Measurements from ENCODE around the gene ZEB2. TPM values are rescaled to one million over a fixed set of nuclear protein-coding genes. Genes with fewer than 3 reads are reported as not detected.

Gene ZEB2
- total RNA-seq, 1 donor from 2014 or later, result 267 TPM

DNA sequence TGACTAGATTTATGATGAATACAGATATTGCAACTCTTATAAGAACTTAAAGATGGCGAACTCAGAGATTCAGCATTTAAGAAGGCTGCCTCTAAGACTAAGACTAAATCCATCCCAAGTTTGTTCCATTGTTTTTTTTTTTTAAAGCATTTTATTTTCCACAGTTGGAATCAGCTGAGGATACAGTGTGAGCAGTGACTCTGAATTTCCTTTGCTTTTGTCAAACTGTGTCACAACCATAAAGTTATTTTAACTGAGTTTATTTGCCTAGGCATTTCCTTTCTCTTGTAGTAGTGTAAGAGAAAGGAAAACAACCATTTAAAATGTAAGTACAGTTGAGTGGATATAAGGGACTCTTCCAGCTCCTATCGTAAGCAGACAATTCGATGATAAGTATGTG lies 63.9 kb downstream of the ZEB2 start:
- FAIRE-seq, result no peak
- DNase-seq (ENCODE audit: low spot score in 2 of 2), result no peak

DNA sequence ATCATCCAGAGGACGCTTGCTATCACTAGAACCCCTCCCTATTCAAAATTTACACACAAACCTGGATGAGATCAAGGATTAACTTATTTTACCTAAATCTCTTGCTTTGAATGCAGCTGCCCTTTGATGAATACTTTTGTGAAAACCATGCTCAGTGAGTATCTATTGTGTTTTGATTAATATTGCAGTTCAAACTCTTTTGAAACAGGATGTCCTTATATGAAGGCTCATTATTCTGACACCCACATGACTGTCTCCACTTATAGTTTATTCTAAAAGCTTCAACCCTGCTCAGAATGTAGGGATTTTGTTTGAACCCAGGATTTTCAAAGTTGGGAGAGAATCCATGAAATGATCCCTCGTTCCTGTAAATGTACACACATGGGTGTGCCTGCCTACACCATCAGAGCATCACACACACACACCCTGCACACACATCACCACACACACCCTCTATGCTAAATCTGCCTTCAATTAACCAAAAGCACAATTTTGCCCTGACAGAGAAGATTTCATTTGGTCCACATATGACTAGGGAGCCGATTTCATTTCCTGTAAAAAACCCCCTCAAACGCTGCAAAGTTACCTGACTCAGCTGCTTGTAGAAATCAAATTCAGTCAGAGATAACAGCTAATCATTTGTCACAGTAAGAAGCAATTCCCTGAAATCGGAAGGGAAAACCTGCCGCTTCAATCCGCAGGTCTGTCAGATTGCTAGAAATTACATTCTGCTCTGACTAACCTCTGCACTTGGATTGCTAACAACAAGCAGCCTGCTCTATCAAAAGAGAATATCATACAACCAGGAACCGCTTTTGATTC lies 65.2 kb downstream of the ZEB2 start:
- FAIRE-seq (no peak), DNase-seq (ENCODE audit: low spot score in 2 of 2) (no peak)

DNA sequence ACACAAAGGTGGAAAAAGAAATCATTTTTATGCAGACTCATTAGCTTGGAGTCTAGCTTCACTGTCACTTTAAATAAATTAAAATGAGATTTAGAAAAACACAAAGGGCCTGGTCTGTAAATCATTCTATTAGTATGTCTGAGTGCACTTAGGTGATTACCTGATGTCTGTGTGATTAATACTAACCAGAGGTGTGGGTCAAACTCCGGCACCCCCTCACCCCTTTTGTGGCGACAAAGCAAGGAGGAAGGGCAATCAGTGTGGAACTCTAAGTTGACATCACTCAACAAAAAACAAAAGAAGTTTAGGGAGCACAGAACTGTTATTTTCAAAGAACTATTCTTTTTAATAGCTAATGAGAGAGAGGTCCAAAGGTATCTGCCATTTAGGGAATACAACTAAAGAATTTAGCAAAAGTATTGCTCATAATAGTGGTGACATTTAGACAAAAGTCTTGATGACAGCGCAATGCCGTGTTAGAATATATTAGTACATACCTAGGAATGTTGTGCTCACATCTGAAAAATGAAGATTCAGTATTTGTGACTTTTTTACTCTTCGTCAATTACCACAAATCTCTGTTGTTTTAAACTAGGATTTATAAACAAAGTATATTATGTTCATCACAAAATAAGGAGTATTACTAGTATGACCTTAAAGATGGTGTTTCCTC lies 66.3 kb downstream of the ZEB2 start:
- DNase-seq (ENCODE audit: low spot score in 2 of 2) (no peak), FAIRE-seq (no peak)

DNA sequence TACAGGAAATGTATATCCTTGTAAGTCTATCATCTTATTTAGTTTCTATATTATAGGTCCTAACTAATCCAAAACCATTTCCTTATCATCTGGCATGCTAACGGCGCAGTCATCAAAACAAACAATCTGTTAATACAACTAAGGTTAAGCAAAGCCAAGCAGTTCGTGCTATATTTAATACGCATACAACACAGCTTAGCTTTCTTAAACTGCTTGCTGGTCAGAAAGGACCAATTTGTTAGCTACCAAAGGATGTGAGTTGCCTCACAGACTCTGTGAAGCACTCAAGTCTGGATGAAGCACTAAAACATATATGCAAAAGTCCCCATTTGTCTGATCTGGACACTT lies 67.0 kb downstream of the ZEB2 start:
- FAIRE-seq (no peak), DNase-seq (ENCODE audit: low spot score in 2 of 2) (no peak)

DNA sequence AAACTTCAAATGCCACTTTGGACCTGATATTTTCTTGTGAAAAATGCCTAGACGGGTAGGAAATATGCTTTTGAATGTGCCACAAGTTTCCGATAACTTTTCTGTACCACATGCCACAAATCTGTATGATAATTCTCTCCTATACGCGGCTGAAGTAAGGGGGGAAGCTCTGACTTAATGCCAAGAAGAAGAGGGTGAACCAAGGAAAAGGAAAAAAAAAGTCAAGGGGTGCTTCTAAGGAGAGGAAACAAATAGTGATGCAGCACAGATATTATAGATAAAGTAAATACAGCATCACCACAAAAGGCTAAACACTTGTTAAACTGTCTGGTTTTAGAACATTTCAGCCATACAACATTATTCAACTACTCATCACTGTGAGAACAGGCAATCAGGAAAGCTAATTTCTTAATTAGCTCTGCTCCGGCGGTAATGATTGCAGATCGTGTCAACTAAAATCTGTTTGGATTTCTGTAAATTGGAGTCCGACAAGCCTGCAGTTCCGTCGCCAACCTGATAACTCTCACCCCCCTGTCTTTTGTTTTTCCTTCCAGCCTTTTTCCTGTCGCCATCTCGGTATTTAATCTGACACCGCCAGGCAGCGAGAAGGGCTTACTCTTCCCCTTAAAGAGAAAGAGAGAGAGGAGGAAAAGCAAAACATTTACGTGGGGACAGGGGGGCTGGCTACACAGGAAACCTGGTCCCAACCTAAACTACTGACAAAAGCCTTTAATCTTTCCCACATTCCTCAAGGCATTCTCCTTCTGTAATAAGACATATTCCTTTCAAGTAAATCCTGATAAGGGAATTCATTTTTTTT lies 67.5 kb downstream of the ZEB2 start:
- FAIRE-seq, result no peak

DNA sequence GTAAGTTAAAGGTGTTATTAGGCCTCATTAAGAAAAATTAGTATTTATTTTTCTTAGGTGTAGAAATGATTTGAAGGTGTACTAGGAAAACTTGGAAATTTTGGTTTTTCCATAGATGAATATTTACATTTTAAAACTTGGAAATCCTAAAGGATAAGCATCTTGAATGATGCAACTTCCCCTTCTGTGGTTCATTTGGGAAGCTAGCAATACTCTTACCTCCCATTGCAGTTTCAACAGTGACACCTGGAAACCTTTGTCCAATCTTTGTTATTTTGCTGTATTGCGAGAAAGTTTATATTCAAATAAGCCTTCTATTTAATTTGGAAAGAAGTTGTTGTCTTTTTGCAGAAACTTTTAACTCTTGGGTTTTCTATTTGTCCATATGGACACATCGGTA lies 68.5 kb downstream of the ZEB2 start:
- DNase-seq (ENCODE audit: low spot score in 2 of 2), result no peak
- FAIRE-seq, result no peak

More for the DNA sequence above, 67.5 kb downstream of the ZEB2 start:
- DNase-seq (ENCODE audit: low spot score in 2 of 2), result no peak

DNA sequence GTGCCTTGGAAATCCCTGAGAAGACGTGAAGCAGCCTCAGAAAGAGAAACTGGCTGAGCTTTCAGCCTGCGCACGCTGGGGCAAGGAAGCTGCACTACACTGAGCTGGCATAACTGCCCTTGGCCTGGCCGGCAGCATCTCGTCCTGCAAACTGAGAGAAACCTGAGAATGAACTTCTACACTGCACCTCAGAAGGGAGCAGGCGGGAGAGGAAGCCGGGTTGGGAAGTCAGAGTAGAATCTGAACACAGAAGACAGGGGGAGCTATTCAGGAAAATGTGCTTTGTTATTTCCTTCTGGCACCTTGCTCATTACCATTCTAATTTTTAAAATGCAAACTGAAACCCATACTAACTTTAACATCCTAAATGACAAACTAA lies 70.9 kb downstream of the ZEB2 start:
- DNase-seq (ENCODE audit: low spot score in 2 of 2) (no peak), FAIRE-seq (no peak)

DNA sequence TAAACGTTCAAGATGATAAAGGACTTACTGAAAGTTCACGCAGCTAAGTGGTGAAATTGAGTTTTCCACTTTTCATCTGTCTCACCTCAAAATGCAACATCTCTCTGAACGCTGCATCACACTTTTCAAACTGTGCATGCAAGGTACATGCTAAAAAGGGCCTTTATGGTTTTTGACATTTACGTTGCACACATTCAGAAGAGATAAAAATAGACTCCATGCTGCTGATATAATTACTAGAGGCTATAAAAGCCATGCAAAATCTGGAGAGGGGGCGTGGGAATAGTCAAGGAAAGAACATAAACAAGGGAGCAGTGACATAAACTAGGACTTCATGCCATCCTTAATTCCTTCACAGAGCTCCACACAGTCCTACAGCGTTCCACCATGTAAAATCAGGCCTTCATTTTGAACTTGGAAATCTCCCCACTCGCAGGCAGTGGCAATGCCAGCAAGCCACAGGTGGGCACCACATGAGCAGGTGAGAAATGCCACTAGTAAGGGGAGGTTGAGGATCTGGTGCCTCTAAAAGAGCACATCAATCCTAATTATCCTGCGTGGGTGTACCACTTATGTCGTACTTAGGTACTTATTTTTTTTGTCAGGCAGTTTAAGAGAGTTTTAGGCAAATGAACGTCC lies 71.4 kb downstream of the ZEB2 start:
- no peak for DNase-seq (ENCODE audit: low spot score in 2 of 2)
- no peak for FAIRE-seq

DNA sequence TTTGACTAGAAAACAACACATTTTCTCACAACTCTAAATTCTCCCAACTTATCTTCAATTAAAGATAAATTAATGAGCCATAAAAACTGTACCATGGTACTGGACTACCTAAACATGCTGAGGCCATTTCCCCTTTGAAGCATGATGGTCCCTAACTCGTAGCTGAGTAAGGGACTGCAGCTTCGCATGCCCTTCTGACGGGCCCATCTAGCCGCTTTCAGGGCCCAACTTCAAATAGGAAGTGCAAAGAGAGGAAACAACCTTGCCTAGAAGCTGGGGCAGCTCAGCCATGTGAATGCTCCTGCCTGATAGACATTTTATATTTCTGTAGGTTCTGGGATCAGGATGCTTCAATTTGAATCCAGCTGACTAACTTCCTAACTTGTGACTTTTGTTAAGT lies 72.4 kb downstream of the ZEB2 start:
- FAIRE-seq (no peak), DNase-seq (ENCODE audit: low spot score in 2 of 2) (no peak)

DNA sequence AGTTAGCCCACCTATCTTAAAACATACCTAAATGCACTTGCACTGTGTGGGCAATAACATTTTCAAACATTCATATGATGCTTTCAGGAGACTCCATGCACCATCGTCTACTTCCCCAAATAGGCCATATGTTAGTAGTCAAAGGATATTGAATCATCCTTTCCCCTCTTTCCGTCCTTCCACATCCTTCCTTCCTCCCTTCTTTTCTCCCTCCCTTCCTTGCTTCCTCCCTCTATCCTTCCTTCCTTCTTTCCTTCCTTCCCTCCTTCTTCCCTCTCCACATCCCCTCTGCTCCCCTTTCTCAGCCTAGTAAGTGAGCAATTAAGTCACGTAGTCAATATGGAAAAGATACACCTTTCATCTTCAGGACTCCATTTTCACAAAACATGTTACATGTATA lies 73.8 kb downstream of the ZEB2 start:
- DNase-seq (ENCODE audit: low spot score in 2 of 2) (no peak), FAIRE-seq (no peak)

DNA sequence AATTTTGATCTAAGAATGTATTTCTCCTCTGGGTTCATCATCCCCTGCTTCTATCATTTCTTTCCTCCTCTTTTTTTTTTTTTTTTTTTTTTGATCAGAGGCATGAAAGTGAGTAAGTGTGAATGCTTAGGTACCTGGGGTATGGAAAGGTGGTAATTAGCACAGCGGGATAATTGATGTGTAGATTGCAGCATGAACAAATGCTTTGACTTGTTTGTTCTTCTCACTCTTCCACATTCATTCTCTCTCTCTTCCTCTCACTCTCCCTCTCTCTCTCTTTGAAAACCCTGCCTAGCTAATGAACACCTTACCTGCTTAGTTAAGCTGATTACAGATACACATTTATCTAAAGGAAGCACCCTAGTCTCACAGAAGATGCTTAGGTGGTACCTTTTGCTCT lies 74.7 kb downstream of the ZEB2 start:
- FAIRE-seq (no peak), DNase-seq (ENCODE audit: low spot score in 2 of 2) (no peak)

DNA sequence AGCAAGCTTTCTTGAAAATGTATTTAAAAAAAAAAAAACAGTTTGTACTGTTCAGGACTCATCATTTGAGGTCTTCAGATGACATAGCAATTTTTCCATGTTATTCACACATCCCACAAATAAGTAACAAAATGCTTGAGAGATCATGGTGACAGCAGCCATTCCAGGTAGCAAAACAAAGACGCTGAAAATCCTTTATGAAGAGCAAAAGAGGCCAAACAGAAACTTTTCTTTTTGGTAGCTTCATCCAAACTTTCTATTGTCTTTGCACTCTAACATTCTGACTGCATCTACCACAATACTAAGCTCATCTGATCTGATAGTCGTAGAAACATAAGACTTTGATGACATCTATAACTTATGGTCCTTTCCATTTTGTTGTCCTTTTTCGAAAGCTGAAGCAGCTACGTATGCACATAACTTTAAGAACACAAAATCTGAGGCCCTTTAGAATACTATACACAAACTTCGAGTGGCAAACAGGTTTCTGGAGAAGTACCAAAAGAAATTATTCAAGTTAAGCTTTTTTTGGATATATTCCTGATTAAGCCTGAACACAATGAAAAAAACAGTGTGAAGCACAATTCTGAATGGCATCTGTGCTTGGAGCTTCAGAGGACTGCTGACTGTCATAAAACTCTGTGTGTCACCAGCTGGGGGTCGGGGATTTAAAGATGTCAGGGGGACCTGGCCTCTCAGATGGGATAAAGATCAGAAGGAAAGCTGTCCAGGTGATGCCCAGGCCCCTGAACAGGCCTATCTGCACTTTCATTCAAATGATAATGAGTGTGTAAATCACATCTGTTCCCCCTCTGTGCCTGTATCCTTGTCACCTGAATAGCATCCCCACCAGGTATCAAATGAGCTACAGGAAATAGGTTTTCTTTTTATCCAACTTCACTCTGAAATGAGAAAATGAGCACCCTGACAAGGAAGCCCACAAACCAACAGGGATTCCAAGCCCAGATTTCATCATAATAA lies 75.8 kb downstream of the ZEB2 start:
- DNase-seq (ENCODE audit: low spot score in 2 of 2) (no peak), FAIRE-seq (no peak)

DNA sequence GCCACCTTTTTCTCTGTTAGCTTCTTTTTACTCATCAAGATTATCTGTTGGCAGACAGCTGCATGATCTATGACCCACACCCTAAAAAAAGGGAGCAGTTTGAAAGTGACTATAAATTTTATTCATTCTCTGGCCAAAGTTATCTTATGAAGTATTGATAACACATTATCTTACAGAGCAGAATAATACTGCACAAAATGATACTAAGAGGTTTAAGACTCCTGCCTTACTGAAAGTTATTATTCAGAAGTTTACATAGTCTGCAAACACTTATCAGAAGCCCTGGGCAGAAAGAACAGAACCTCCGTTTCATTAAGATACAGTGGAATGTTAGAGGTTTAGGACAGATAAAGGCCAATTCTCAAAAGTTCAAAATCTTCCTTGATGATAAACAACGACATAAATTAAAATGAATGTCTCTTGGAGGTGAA lies 78.2 kb downstream of the ZEB2 start:
- no peak for FAIRE-seq

DNA sequence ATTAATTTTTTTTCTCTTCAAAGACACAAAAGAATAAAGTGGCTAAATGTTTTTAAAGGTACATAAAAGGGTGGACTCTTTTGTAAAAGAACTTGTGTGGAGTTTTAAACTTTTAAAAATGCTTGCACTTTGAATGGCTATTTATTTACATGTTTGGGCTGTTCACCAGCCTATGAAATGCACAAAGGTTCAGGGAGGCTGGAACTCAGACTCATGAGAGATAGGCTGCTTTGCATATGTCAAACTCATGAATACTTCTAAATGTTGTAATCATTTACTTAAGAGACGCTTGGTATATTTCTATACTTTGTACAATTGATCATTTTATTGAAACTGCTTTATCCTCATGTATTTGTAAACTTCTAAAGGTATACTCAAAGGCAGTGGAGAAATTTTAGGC lies 79.9 kb downstream of the ZEB2 start:
- DNase-seq (ENCODE audit: low spot score in 2 of 2) (no peak), FAIRE-seq (no peak)

More for the DNA sequence above, 78.2 kb downstream of the ZEB2 start:
- no peak for DNase-seq (ENCODE audit: low spot score in 2 of 2)

DNA sequence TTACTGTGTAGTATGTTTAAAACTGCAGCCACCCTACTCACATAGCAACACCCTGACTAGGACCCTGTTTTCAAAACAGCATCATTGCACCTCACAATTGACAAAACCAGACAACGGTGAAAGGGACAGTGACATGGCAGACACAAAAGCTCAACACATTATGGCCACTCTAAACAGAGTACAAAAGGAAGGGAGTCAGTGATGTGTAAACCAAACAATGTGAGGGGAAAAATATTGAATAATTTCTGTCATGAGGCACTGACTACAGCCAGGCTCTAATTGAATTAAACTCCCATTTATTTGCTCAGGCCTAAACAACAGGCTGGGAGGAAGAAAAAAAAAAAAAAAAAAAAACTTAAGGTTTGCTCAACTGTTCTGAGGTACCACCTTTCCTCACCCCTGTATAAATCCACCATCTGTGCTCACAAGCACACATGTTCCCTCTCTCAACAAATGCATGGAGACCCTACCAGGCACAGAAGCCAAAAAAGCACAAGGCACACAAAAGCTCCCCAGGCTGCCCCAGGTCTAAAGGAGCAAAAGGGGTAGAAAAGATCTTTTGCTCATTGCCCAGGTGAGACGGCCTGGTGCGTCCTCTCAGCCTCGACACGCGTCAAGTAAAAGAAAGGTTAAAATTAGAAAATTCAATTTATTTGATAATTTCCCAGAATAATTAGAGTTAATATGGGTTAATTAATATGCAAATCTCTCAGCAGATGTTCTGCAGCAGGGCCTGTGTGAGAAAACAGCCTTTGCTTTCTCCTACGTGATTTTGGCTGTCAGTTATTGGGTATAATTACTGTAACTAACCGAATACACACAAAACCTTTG lies 80.9 kb downstream of the ZEB2 start:
- FAIRE-seq (no peak), DNase-seq (ENCODE audit: low spot score in 2 of 2) (no peak)

DNA sequence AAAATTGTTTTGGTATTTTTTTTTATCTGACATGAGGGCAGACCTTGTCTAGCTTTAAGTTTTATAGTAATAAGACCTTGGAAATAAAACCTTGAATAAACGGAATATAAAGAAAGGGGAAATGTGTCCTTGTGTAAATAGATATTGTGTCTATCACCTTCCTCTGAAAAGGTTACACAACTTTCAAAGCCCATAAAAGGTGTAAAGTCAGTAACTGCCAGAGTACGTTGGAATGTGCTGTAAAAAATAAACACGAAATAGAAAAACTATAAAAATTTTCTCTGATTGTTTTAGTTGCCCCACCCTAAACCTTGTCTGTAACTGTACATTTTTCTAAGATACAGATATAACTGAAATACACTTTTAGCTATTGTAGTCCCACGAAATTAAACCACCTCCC lies 82.3 kb downstream of the ZEB2 start:
- DNase-seq (ENCODE audit: low spot score in 2 of 2) (no peak), FAIRE-seq (no peak)

DNA sequence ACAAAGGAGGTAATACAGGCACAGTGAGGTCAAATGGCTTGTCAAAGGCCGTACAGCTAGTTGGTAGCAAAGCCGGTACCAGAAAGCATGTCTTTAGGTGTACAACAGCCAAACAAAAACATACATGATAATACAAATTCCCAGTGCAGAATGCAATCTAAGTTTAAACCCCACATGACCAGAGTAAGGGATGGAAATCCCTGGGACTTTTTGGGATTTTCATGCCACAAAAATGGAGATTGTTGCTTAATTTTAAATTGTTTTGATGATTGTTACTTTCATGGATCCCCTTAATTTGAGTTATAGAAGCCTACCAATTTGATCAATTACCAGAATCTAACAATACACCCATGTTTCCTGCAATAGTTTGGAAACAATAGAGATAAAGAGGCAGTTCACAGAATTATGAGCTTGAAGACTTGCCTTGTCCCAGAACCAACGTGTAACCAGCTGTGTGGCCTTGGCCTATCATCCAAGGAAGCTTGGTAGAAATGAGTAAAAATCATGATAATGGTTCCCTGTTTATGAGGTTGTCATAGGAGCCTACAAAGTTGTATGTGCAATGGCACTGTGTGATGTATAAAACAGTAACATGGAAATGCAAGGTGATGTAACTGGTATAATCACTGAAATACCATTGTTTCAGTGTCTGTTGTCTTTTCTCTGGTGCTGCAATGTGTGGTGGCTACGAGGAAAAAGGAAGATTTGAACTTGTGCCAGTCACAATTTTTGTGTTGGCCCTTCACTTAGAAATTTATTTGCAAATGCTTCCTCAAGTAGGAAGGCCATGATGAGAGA lies 85.3 kb downstream of the ZEB2 start:
- no peak for DNase-seq (ENCODE audit: low spot score in 2 of 2)
- FAIRE-seq, result no peak

DNA sequence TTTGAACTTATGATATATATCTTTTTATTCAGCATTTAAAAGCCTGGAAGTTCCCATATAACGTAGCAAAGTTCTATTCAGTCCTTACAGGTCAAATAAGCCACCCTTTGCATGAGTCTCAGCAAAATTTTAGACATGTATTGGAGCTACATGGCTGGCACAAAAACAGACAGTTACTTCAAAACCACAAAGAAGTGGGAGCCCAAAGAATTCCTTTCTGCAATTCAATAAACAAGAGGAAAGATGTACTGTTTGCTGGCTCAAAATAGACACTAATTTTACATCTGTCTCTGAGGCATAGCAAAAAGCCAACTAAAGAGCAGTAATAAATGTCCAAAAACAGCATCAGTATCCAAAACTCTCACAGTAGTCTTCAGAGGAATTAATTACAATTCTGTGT lies 87.0 kb downstream of the ZEB2 start:
- no peak for FAIRE-seq

More for the DNA sequence above, 87.0 kb downstream of the ZEB2 start:
- DNase-seq (ENCODE audit: low spot score in 2 of 2), result no peak
